ENCODE measurements around the gene GNAS-AS1. TPM values are rescaled to one million over a fixed set of nuclear protein-coding genes. Genes with fewer than 3 reads are reported as not detected.

GNAS-AS1 gene
- total RNA-seq, 4 donors from 2014 or later = 0.19 to 0.48 (median 0.34) TPM; not detected in 1

GRCh38 chr20:58772786-58773185, 77.9 kb downstream of the GNAS-AS1 start:
- intact Hi-C loops (cut with DNase I) = no loop called here
- no peaks in the 10 kb centered on the region for H3K36me3 ChIP-seq
- no peak for DNase-seq
- TF ChIP-seq CTCF (IDR thresholded peaks at IDR 0.05) (no peak), POLR2A (IDR thresholded peaks at IDR 0.05) (no peak)
- no peaks in the 10 kb centered on the region for H3K9me3 ChIP-seq
- no peak overlapping the region for H3K27ac ChIP-seq
- peaks cover 0 to 53% (median 0%) of the 10 kb centered on the region in 4 donors for H3K27me3 ChIP-seq
- no peak overlapping the region for H3K4me3 ChIP-seq
- 56 to 69% methylated on average over 5 to 6 of the region's 6 CpGs for WGBS, 2 donors
- no peaks in the 10 kb centered on the region for H3K4me1 ChIP-seq

Small RNA genes within 50 kb of the gene (small RNA-seq; reads per million reads assigned to genes)
- gene MIR298 (0 reads per million in 4 donors), gene RF02127 (0 reads per million in 4 donors), gene RF02128 (0 reads per million in 4 donors), gene RF02130 (0 reads per million in 4 donors), gene RF02131 (0 reads per million in 4 donors)

Other genes starting within 250 kb of the GNAS-AS1 start
- 10 to 100 TPM; 29.6 to 49.2 (median 32.8) TPM for gene STX16, start 199.6 kb downstream of the GNAS-AS1 start, total RNA-seq
- 10 to 100 TPM; 16.7 to 36.0 (median 21.0) TPM for gene NPEPL1, start 158.1 kb downstream of the GNAS-AS1 start, total RNA-seq
- 100 to 1,000 TPM; 334 to 513 (median 458) TPM for gene GNAS, start 1.8 kb upstream of the GNAS-AS1 start, total RNA-seq
- 10 to 100 TPM; 40.5 to 64.3 (median 49.9) TPM for gene NELFCD, start 130.4 kb upstream of the GNAS-AS1 start, total RNA-seq
- gene CTSZ, start 156.4 kb upstream of the GNAS-AS1 start, total RNA-seq = 10 to 100 TPM; 22.3 to 89.7 (median 57.2) TPM
- gene TUBB1, start 168.5 kb upstream of the GNAS-AS1 start, total RNA-seq = under 1 TPM in 1 of 4 donors, not detected in 3; 0.19 TPM
- gene ATP5F1E, start 181.4 kb upstream of the GNAS-AS1 start, total RNA-seq = 10 to 100 TPM; 11.6 to 35.5 (median 26.0) TPM
- gene PRELID3B, start 191.9 kb upstream of the GNAS-AS1 start, total RNA-seq = 10 to 100 TPM; 44.7 to 73.1 (median 68.5) TPM

Data from esophagus squamous epithelium (tissue), 5 donors.